Measurements from ENCODE around the gene ZNF287.

DNA sequence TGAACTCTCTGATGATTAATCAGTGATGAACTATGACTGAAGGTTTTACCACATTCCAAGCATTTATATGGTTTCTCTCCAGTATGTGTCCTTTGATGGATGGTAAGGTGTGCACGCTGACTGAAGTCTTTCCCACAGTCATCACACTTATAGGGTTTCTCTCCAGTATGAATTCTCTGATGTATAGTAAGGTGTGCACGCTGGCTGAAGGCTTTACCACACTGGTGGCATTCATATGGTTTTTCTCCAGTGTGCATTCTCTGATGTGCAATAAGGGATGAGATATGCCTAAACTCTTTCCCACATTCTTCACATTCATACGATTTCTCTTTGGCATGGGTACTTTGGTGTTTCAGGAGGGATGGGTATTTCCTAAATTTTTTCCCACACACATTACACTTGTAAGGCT is 16.4 kb downstream of the ZNF287 start:
- TF ChIP-seq POLR2A (IDR thresholded peaks at IDR 0.05), result no peak
- TF ChIP-seq, protein P1, sequence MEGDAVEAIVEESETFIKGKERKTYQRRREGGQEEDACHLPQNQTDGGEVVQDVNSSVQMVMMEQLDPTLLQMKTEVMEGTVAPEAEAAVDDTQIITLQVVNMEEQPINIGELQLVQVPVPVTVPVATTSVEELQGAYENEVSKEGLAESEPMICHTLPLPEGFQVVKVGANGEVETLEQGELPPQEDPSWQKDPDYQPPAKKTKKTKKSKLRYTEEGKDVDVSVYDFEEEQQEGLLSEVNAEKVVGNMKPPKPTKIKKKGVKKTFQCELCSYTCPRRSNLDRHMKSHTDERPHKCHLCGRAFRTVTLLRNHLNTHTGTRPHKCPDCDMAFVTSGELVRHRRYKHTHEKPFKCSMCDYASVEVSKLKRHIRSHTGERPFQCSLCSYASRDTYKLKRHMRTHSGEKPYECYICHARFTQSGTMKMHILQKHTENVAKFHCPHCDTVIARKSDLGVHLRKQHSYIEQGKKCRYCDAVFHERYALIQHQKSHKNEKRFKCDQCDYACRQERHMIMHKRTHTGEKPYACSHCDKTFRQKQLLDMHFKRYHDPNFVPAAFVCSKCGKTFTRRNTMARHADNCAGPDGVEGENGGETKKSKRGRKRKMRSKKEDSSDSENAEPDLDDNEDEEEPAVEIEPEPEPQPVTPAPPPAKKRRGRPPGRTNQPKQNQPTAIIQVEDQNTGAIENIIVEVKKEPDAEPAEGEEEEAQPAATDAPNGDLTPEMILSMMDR (IDR thresholded peaks at IDR 0.05), result no peak

All from Peyer's patch (tissue), 4 donors.